ENCODE measurements around the gene SPPL2B. TPM values are rescaled to one million over a fixed set of nuclear protein-coding genes. Genes with fewer than 3 reads are reported as not detected.

SPPL2B gene
- total and polyA plus RNA-seq, 4 donors = 9.5 to 34.6 (median 21.4) TPM

GRCh38 chr19:2302319-2303210 lies 25.9 kb upstream of the SPPL2B start:
- Histone ChIP-seq H3K36me3 (ENCODE audit: control insufficient read depth in 4 of 4, insufficient read depth in 3 of 4, low read depth in 1 of 4, low read length in 3 of 4) (no peaks in the 10 kb centered on the region), H3K9ac (ENCODE audit: low read depth in 1 of 2, low read length in 2 of 2) (no peak overlapping the region), H3K27ac (ENCODE audit: low read depth in 1 of 2, low read length in 2 of 2) (no peak overlapping the region), H3K9me3 (ENCODE audit: control insufficient read depth in 4 of 4, low read length in 3 of 4) (no peaks in the 10 kb centered on the region), H3K4me1 (ENCODE audit: control insufficient read depth in 4 of 4, insufficient read depth in 4 of 4, low read length in 3 of 4) (peaks cover 0 to 5% (median 0%) of the 10 kb centered on the region in 4 donors), H3K4me3 (ENCODE audit: low read depth in 1 of 3, low read length in 3 of 3) (no peak overlapping the region), H3K27me3 (ENCODE audit: control insufficient read depth in 4 of 4, insufficient read depth in 4 of 4, low read length in 3 of 4) (peaks cover 0 to 3% (median 3%) of the 10 kb centered on the region in 4 donors)
- TF ChIP-seq, protein P1, sequence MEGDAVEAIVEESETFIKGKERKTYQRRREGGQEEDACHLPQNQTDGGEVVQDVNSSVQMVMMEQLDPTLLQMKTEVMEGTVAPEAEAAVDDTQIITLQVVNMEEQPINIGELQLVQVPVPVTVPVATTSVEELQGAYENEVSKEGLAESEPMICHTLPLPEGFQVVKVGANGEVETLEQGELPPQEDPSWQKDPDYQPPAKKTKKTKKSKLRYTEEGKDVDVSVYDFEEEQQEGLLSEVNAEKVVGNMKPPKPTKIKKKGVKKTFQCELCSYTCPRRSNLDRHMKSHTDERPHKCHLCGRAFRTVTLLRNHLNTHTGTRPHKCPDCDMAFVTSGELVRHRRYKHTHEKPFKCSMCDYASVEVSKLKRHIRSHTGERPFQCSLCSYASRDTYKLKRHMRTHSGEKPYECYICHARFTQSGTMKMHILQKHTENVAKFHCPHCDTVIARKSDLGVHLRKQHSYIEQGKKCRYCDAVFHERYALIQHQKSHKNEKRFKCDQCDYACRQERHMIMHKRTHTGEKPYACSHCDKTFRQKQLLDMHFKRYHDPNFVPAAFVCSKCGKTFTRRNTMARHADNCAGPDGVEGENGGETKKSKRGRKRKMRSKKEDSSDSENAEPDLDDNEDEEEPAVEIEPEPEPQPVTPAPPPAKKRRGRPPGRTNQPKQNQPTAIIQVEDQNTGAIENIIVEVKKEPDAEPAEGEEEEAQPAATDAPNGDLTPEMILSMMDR (IDR thresholded peaks at IDR 0.05; ENCODE audit: low read depth, low read length, missing input control) = no peak
- no peak for TF ChIP-seq RAD21 (IDR thresholded peaks at IDR 0.05)
- TF ChIP-seq MAX (IDR thresholded peaks at IDR 0.05) = no peak
- no peak for TF ChIP-seq NR2F2 (IDR thresholded peaks at IDR 0.05)
- no peak for TF ChIP-seq RXRA (IDR thresholded peaks at IDR 0.05)
- no peak for TF ChIP-seq YY1 (IDR thresholded peaks at IDR 0.05)
- TF ChIP-seq EGR1 (IDR thresholded peaks at IDR 0.05; ENCODE audit: low read depth in 2 of 2) = no peak
- TF ChIP-seq ZBTB33 (IDR thresholded peaks at IDR 0.05) = no peak
- TF ChIP-seq JUND (IDR thresholded peaks at IDR 0.05) = no peak
- TF ChIP-seq, protein P2, sequence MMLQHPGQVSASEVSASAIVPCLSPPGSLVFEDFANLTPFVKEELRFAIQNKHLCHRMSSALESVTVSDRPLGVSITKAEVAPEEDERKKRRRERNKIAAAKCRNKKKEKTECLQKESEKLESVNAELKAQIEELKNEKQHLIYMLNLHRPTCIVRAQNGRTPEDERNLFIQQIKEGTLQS (IDR thresholded peaks at IDR 0.05) = no peak
- TF ChIP-seq SP1 (IDR thresholded peaks at IDR 0.05) = no peak
- TF ChIP-seq TAF1 (conservative IDR thresholded peaks at IDR 0.05) = no peak
- TF ChIP-seq HNF4A (conservative IDR thresholded peaks at IDR 0.05) = no peak
- no peak for TF ChIP-seq HNF4G (IDR thresholded peaks at IDR 0.05)
- TF ChIP-seq FOXA2 (IDR thresholded peaks at IDR 0.05) = no peak
- WGBS = 18% methylated on average over 62 of the region's 62 CpGs
- DNase-seq (ENCODE audit: low spot score) = no peak

DNA sequence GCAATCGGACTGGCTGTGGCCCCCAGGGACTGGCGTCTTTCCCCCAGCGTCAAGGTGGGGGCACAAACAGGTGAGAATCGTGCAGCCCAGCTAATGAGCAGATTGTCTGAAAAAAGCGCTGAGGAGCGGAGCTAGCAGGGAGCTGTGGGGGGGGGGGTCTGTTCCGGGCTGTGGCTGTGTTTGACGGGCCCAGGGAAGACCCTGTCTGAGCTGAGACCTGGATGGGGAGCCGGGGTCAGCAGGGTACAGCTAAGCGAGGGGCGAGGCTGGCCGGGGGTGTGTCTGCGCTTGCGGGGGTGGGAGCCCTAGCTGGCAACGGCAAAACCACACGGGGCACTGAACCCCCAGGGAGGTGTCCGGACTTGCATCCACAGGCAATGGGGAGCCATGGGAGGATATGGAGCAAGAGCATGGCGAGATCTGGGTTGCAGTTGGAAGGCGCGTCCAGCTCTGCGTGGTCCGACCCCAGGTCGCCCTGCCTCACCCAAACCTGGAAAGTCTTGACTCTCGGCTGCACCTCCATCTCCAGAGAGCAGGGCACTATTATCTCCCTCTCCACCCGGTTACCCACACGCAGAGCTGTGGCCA lies 25.2 kb upstream of the SPPL2B start:
- no peak overlapping the region for H3K27ac ChIP-seq (ENCODE audit: low read depth in 1 of 2, low read length in 2 of 2)
- no peak overlapping the region for H3K4me3 ChIP-seq (ENCODE audit: low read depth in 1 of 3, low read length in 3 of 3)
- no peak for DNase-seq (ENCODE audit: low spot score)
- no peaks in the 10 kb centered on the region for H3K36me3 ChIP-seq (ENCODE audit: control insufficient read depth in 4 of 4, insufficient read depth in 3 of 4, low read depth in 1 of 4, low read length in 3 of 4)
- WGBS = 70% methylated on average over 26 of the region's 26 CpGs
- H3K9me3 ChIP-seq (ENCODE audit: control insufficient read depth in 4 of 4, low read length in 3 of 4) = no peaks in the 10 kb centered on the region
- H3K27me3 ChIP-seq (ENCODE audit: control insufficient read depth in 4 of 4, insufficient read depth in 4 of 4, low read length in 3 of 4) = peaks cover 0 to 3% (median 3%) of the 10 kb centered on the region in 4 donors
- H3K4me1 ChIP-seq (ENCODE audit: control insufficient read depth in 4 of 4, insufficient read depth in 4 of 4, low read length in 3 of 4) = peaks cover 0 to 7% (median under 1%) of the 10 kb centered on the region in 4 donors
- H3K9ac ChIP-seq (ENCODE audit: low read depth in 1 of 2, low read length in 2 of 2) = no peak overlapping the region
- TF ChIP-seq TAF1 (conservative IDR thresholded peaks at IDR 0.05) (no peak), HNF4G (IDR thresholded peaks at IDR 0.05) (no peak), ZBTB33 (IDR thresholded peaks at IDR 0.05) (no peak), GABPA (IDR thresholded peaks at IDR 0.05 in 1 of 2, conservative IDR thresholded peaks at IDR 0.05 in 1 of 2) (no peak), EGR1 (IDR thresholded peaks at IDR 0.05; ENCODE audit: low read depth in 2 of 2) (no peak), RAD21 (IDR thresholded peaks at IDR 0.05) (no peak), NR2F2 (IDR thresholded peaks at IDR 0.05) (no peak), YY1 (IDR thresholded peaks at IDR 0.05) (no peak), JUND (IDR thresholded peaks at IDR 0.05) (no peak)
- TF ChIP-seq, protein P1 (IDR thresholded peaks at IDR 0.05; ENCODE audit: low read depth, low read length, missing input control) = no peak
- TF ChIP-seq, protein P3, sequence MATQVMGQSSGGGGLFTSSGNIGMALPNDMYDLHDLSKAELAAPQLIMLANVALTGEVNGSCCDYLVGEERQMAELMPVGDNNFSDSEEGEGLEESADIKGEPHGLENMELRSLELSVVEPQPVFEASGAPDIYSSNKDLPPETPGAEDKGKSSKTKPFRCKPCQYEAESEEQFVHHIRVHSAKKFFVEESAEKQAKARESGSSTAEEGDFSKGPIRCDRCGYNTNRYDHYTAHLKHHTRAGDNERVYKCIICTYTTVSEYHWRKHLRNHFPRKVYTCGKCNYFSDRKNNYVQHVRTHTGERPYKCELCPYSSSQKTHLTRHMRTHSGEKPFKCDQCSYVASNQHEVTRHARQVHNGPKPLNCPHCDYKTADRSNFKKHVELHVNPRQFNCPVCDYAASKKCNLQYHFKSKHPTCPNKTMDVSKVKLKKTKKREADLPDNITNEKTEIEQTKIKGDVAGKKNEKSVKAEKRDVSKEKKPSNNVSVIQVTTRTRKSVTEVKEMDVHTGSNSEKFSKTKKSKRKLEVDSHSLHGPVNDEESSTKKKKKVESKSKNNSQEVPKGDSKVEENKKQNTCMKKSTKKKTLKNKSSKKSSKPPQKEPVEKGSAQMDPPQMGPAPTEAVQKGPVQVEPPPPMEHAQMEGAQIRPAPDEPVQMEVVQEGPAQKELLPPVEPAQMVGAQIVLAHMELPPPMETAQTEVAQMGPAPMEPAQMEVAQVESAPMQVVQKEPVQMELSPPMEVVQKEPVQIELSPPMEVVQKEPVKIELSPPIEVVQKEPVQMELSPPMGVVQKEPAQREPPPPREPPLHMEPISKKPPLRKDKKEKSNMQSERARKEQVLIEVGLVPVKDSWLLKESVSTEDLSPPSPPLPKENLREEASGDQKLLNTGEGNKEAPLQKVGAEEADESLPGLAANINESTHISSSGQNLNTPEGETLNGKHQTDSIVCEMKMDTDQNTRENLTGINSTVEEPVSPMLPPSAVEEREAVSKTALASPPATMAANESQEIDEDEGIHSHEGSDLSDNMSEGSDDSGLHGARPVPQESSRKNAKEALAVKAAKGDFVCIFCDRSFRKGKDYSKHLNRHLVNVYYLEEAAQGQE (IDR thresholded peaks at IDR 0.05) = no peak

Data from liver (tissue), 9 donors.